Measurements from ENCODE around the gene PPP1R1B. TPM values are rescaled to one million over a fixed set of nuclear protein-coding genes. Genes with fewer than 3 reads are reported as not detected.

Gene PPP1R1B
- total RNA-seq, 2 experiments from 2014 or later: not detected

GRCh38 chr17:39609416-39610025 lies 17.2 kb upstream of the PPP1R1B start:
- intact Hi-C loops (cut with micrococcal nuclease): no loop called here
- no peak for DNase-seq
- Mint-ChIP-seq H3K36me3 (ENCODE audit: low read depth) (no peaks in the 10 kb centered on the region), H3K9me3 (no peaks in the 10 kb centered on the region), H3K27ac (no peak overlapping the region), H3K4me1 (ENCODE audit: low read depth) (peaks cover 11% of the 10 kb centered on the region), H3K27me3 (peaks cover 36% of the 10 kb centered on the region), H3K4me3 (no peak overlapping the region)
- POLR2A ChIA-PET: no interaction called here
- CTCF ChIA-PET: interaction anchor here (1.1 kb wide), 1 partner anchor 12 kb away, joined by 5 read pairs; no protein-coding TSS in a partner anchor
- ATAC-seq: no peak
- TF ChIP-seq, protein P1, sequence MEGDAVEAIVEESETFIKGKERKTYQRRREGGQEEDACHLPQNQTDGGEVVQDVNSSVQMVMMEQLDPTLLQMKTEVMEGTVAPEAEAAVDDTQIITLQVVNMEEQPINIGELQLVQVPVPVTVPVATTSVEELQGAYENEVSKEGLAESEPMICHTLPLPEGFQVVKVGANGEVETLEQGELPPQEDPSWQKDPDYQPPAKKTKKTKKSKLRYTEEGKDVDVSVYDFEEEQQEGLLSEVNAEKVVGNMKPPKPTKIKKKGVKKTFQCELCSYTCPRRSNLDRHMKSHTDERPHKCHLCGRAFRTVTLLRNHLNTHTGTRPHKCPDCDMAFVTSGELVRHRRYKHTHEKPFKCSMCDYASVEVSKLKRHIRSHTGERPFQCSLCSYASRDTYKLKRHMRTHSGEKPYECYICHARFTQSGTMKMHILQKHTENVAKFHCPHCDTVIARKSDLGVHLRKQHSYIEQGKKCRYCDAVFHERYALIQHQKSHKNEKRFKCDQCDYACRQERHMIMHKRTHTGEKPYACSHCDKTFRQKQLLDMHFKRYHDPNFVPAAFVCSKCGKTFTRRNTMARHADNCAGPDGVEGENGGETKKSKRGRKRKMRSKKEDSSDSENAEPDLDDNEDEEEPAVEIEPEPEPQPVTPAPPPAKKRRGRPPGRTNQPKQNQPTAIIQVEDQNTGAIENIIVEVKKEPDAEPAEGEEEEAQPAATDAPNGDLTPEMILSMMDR (IDR thresholded peaks at IDR 0.05): no peak

DNA sequence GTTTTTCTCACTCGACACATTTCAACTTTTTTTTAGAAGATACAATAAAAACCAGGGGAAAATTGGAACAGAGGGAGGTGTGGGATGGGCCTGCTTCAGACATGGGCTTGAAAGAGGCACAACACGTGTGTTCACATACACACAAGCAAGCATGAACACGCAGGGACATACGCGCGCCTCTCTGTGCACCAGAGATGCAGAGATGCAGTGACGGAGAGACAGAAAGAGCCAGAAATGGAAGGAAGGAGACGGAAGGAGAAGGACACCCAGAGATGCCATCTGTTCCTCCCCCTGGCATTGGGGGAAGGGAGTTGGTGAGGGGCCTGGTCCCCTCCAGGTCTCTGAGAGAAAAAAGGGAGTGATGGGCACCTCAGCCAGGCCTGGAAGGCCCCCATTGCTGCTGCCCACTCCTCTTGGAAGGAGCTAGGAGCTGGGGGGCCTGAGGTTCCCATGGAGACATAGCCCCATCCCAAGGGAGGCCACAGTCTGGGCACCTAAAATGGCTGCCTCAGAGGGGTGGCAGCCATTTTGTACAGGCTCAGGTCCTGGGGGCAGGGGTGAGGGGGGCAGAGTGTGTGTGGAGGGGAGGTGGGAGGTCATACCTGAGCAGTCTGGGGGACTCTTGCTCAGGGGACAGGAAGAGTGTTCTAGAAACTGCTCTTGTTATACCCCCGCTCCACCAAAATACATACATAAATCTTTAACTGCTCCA lies 15.2 kb upstream of the PPP1R1B start:
- TF ChIP-seq, protein P1 (IDR thresholded peaks at IDR 0.05): no peak
- intact Hi-C loops (cut with micrococcal nuclease): no loop called here
- H3K27me3 Mint-ChIP-seq: peaks cover 32% of the 10 kb centered on the region
- H3K4me3 Mint-ChIP-seq: no peak overlapping the region
- no peak overlapping the region for H3K27ac Mint-ChIP-seq
- no peaks in the 10 kb centered on the region for H3K36me3 Mint-ChIP-seq (ENCODE audit: low read depth)
- CTCF ChIA-PET: interaction anchor here (4.5 kb wide), 1 partner anchor 11 kb away, joined by 33 read pairs; no protein-coding TSS in a partner anchor
- DNase-seq: no peak
- ATAC-seq: no peak
- no peaks in the 10 kb centered on the region for H3K9me3 Mint-ChIP-seq
- POLR2A ChIA-PET: no interaction called here
- peaks cover 5% of the 10 kb centered on the region for H3K4me1 Mint-ChIP-seq (ENCODE audit: low read depth)

GRCh38 chr17:39612291-39612894 lies 14.4 kb upstream of the PPP1R1B start:
- Mint-ChIP-seq H3K4me3 (no peak overlapping the region), H3K9me3 (no peaks in the 10 kb centered on the region), H3K27ac (no peak overlapping the region), H3K4me1 (ENCODE audit: low read depth) (peaks cover under 1% of the 10 kb centered on the region), H3K36me3 (ENCODE audit: low read depth) (no peaks in the 10 kb centered on the region), H3K27me3 (peaks cover 27% of the 10 kb centered on the region)
- CTCF ChIA-PET: interaction anchor here (1.1 to 4.5 kb wide), 2 partner anchors 10 to 41 kb away, joined by 3 to 33 read pairs; no protein-coding TSS in a partner anchor
- no peak for DNase-seq
- ATAC-seq: no peak
- POLR2A ChIA-PET: no interaction called here
- intact Hi-C loops (cut with micrococcal nuclease): no loop called here
- TF ChIP-seq, protein P1 (IDR thresholded peaks at IDR 0.05): no peak

DNA sequence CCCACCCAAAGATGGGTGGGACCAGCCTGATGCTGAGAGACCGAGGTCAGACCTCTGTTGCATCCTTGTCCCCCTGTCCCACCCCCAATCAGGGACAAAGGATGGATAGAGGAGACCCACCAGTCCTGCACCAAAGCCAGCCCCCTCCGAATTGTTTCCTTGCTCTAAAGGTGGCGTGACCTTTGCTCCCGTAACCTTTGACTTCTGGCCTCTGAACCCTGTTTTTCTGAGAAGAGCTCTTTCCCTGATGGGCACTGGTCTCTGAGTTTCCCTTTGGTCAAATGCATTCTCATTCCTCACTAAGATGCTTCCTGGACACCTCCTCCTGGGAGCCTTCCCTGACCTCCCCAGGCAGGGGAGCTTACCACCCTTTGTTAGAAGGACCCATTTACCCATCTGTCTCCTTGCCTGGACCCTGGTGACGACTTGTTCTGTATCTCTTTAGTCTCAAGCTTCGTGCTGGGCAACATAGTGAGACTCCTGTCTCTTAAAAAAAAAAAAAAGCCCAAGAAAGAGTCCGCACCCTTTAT lies 13.8 kb upstream of the PPP1R1B start:
- intact Hi-C loops (cut with micrococcal nuclease): no loop called here
- ATAC-seq: no peak
- no peak for DNase-seq
- Mint-ChIP-seq H3K4me3 (no peak overlapping the region), H3K27ac (no peak overlapping the region), H3K9me3 (no peaks in the 10 kb centered on the region), H3K4me1 (ENCODE audit: low read depth) (no peaks in the 10 kb centered on the region), H3K36me3 (ENCODE audit: low read depth) (no peaks in the 10 kb centered on the region), H3K27me3 (peaks cover 26% of the 10 kb centered on the region)
- ChIA-PET CTCF (interaction anchor here (1.1 to 4.5 kb wide), 2 partner anchors 10 to 41 kb away, joined by 3 to 33 read pairs; no protein-coding TSS in a partner anchor), POLR2A (no interaction called here)
- TF ChIP-seq, protein P1 (IDR thresholded peaks at IDR 0.05): no peak

Data from activated CD8-positive, alpha-beta T cell treated with anti-CD3 and anti-CD28 coated beads for 36 hours (primary cell).